ENCODE data around the gene RERG. TPM values are rescaled to one million over a fixed set of nuclear protein-coding genes. Genes with fewer than 3 reads are reported as not detected.
A peak's percentile ranks its signal among the peaks of the same experiment; 100 is the strongest.
"Not testable (repeated sequence)": the region's sequence is repeated elsewhere in the genome, so short reads cannot be mapped to it uniquely, and the experiment has no call there.

The RERG gene
- total RNA-seq, 2 experiments from 2014 or later: not detected

- no peaks in the 10 kb centered on the region for H3K4me1 Mint-ChIP-seq
Measured at GRCh38 chr12:15232959-15233358, 11.7 kb upstream of the RERG start.

DNA sequence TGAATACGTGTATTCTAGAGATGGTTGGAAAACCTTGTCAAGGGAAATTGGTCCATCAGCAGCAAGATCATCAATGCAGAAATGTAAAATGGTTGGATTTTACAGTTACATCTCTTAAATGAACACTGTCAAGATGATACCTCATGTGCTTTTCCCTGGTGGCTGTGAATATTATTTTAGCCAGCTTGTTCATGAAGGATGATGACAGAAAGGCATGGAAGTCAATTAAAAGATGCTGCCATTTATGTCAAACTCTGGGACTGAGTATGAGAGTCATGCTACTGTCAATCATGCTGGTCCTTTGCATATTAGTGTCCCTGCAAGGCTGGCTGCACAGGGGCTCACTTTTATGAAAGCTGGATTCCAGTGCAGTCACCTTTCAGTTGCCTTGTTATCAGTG, 10.3 kb upstream of the RERG start:
- H3K9me3 Mint-ChIP-seq (ENCODE audit: low read depth): no peaks in the 10 kb centered on the region
- no peak overlapping the region for H3K4me3 Mint-ChIP-seq
- H3K27ac Mint-ChIP-seq: no peak overlapping the region
- DNase-seq (no peak), ATAC-seq (no peak)
- H3K36me3 Mint-ChIP-seq: no peaks in the 10 kb centered on the region
- H3K4me1 Mint-ChIP-seq: no peaks in the 10 kb centered on the region
- peaks cover 38% of the 10 kb centered on the region for H3K27me3 Mint-ChIP-seq
- CTCF ChIA-PET: interaction anchor here (1.4 to 3.7 kb wide), 2 partner anchors 10 to 17 kb away, joined by 3 to 20 read pairs; partner anchors contain the start of gene RERG

More at GRCh38 chr12:15232959-15233358, 11.7 kb upstream of the RERG start:
- ATAC-seq (no peak), DNase-seq (no peak)
- H3K36me3 Mint-ChIP-seq: no peaks in the 10 kb centered on the region
- H3K27me3 Mint-ChIP-seq: peaks cover 37% of the 10 kb centered on the region
- H3K9me3 Mint-ChIP-seq (ENCODE audit: low read depth): no peaks in the 10 kb centered on the region
- H3K4me3 Mint-ChIP-seq: no peak overlapping the region
- H3K27ac Mint-ChIP-seq: no peak overlapping the region
- CTCF ChIA-PET: interaction anchor here (1.3 kb wide), 1 partner anchor 12 kb away, joined by 6 read pairs; the partner anchor contains the start of gene RERG

DNA sequence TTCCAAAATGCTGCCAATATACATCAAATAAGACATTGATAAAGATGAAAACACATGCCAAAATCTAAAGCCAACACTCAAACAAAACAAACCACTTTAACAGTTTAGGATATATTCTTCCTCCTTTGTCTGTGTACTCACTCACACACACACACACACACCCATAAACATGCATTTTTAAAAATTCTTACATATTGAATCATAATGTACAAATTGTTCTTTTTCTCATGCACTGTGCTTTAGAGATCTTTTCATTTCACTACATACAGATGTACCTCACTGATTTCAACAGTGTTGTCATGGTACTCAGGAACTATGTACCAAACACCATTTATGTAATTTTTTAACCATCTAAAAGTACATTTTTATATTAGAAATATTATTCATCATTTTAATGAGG, 9.5 kb upstream of the RERG start:
- Mint-ChIP-seq H3K27ac (no peak overlapping the region), H3K4me1 (peaks cover 1% of the 10 kb centered on the region), H3K4me3 (no peak overlapping the region), H3K9me3 (ENCODE audit: low read depth) (no peaks in the 10 kb centered on the region), H3K27me3 (peaks cover 37% of the 10 kb centered on the region), H3K36me3 (no peaks in the 10 kb centered on the region)
- CTCF ChIA-PET: interaction anchor here (1.4 to 3.7 kb wide), 2 partner anchors 10 to 16 kb away, joined by 3 to 20 read pairs; partner anchors contain the start of gene RERG
- ATAC-seq (no peak), DNase-seq (no peak)

- CTCF ChIA-PET: interaction anchor here (3.7 kb wide), 1 partner anchor 9 kb away, joined by 20 read pairs; the partner anchor contains the start of gene RERG
- H3K9me3 Mint-ChIP-seq (ENCODE audit: low read depth): no peaks in the 10 kb centered on the region
- no peaks in the 10 kb centered on the region for H3K36me3 Mint-ChIP-seq
- ATAC-seq (no peak), DNase-seq (no peak)
- no peak overlapping the region for H3K4me3 Mint-ChIP-seq
- peaks cover 42% of the 10 kb centered on the region for H3K27me3 Mint-ChIP-seq
- H3K4me1 Mint-ChIP-seq: peaks cover 2% of the 10 kb centered on the region
- no peak overlapping the region for H3K27ac Mint-ChIP-seq
Measured at GRCh38 chr12:15230137-15230536, 8.9 kb upstream of the RERG start.

DNA sequence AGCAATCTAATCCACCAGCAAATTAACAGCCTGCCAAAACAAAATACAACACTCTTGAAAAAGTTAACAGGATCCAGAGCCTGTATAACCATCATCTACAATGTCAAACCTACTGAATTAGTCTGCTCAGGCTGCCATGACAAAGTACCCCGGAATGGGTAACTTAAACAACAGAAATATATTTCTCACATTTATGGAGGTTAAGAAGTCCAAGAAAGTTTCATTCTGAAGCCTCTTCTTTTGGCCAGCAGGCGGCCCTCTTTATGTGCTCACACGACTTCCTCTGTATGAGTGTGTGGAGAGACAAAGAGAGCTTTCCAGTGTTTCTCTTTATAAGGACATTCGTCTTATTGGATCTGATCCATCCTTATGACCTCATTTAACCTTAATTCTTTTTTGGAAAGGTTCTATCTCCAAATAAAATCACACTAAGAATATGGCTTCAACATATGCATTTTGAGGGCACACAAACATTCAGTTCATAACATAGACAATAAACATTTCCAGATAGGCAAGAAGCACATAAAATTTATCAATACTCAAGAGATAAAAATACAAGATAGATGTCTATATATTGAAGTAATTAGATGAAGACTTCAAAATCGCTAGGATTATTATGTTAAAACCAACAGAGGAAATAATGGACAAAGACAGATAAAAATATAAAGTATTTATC, 5.9 kb upstream of the RERG start:
- no peak for DNase-seq
- Mint-ChIP-seq H3K36me3 (no peaks in the 10 kb centered on the region), H3K4me3 (no peak overlapping the region), H3K9me3 (ENCODE audit: low read depth) (no peaks in the 10 kb centered on the region), H3K27ac (no peak overlapping the region), H3K27me3 (peaks cover 57% of the 10 kb centered on the region), H3K4me1 (peaks cover 2% of the 10 kb centered on the region)
- peak; percentile 51 for ATAC-seq
- CTCF ChIA-PET: interaction anchor here (0.7 to 1.3 kb wide), 4 partner anchors 40 to 1463 kb away, joined by 3 to 5 read pairs (median 4); no protein-coding TSS in a partner anchor

GRCh38 chr12:15225863-15226218, 4.6 kb upstream of the RERG start:
- DNase-seq; ATAC-seq; H3K4me3 Mint-ChIP-seq; CTCF ChIA-PET; H3K36me3 Mint-ChIP-seq; H3K4me1 Mint-ChIP-seq; H3K27ac Mint-ChIP-seq; H3K9me3 Mint-ChIP-seq (ENCODE audit: low read depth): not testable (repeated sequence)
- H3K27me3 Mint-ChIP-seq: peaks cover 55% of the 10 kb centered on the region

DNA sequence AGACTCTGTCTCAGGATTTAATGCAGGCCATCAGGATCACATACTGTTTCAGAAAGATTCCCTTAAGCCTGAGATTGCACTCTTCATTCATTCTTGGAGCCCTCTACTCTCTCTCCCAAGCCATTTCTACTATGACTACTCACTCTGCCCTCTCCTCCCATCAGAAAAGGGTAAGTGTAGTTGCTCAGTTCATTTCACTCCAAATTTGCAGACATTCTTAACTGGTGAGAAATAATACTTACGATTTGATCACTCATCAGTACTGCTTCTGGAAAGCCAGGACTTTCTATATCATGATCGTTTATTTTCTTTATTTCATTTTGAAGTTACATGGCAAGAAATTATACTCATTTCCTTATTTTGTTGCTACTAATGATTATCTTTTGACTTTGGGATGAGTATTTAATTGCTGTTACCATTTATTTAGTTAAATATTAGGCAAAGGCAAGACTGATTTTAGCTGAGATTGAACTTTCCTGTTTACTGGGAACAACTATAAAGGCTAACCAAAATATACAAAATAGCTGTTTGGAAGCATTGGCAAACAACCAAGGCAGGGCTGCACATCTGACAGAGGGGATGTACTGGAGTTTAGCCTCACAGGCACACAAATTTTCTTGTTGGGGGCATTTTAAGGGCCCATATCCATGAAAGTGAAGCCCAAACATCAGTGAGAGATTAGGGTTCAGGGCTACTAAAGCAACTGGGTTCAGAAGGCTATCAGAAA, 4.1 kb upstream of the RERG start:
- CTCF ChIA-PET: no interaction called here
- Mint-ChIP-seq H3K36me3 (no peaks in the 10 kb centered on the region), H3K4me1 (peaks cover 9% of the 10 kb centered on the region), H3K9me3 (ENCODE audit: low read depth) (no peaks in the 10 kb centered on the region), H3K4me3 (no peak overlapping the region), H3K27me3 (peaks cover 56% of the 10 kb centered on the region), H3K27ac (no peak overlapping the region)
- DNase-seq (no peak), ATAC-seq (no peak)

DNA sequence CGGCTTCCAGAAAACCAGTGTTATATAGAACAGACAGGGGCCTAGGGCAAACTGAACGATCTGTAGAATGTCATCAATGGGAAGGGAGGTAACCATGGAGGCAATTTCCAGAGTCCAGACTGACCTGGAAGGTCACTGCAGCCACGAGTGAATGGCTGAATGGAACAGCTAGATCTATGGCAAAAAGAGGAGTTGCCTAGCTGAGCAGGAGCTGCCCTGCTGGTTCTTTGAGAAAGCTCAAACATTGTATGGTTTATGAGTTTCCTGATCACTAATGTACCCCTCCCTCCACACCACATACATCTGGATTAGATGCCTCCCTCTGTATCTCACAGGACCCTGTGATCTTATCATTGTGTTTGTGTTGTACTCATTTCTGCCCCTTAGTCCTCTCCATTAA, 1.0 kb upstream of the RERG start:
- peaks cover 58% of the 10 kb centered on the region for H3K27me3 Mint-ChIP-seq
- CTCF ChIA-PET: interaction anchor here (0.8 to 3.7 kb wide), 19 partner anchors 9 to 578 kb away, joined by 3 to 20 read pairs (median 6); partner anchors contain the start of genes C12orf60 and WBP11
- H3K4me3 Mint-ChIP-seq: no peak overlapping the region
- no peaks in the 10 kb centered on the region for H3K36me3 Mint-ChIP-seq
- peaks cover 9% of the 10 kb centered on the region for H3K4me1 Mint-ChIP-seq
- no peak for ATAC-seq
- DNase-seq: no peak
- no peaks in the 10 kb centered on the region for H3K9me3 Mint-ChIP-seq (ENCODE audit: low read depth)
- no peak overlapping the region for H3K27ac Mint-ChIP-seq

DNA sequence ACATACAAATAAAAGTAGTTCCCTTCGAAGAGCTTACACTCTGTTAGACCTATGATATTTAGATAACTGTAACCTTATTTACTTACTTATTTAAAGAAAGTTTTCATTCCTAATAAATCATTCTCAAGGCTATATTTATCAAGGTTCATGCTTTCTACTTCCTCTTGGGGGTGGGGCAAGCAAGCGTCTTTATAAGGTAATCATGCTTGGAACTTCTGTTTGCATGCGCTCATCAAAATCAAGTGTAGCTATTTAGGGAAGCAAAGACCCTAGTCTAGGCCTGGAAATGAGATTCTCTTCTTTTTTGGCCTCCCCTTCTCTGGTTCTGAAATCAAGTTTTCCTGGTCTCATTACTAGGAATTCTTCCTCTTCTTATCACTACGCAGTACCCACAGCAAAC, 766 bp downstream of the RERG start:
- no peaks in the 10 kb centered on the region for H3K9me3 Mint-ChIP-seq (ENCODE audit: low read depth)
- CTCF ChIA-PET: interaction anchor here (1.0 to 3.7 kb wide), 27 partner anchors 8 to 577 kb away, joined by 3 to 20 read pairs (median 6); partner anchors contain the start of genes C12orf60 and WBP11
- peaks cover 63% of the 10 kb centered on the region for H3K27me3 Mint-ChIP-seq

GRCh38 chr12:15218794-15219193, 2.4 kb downstream of the RERG start:
- Mint-ChIP-seq H3K4me1 (peaks cover 7% of the 10 kb centered on the region), H3K9me3 (ENCODE audit: low read depth) (no peaks in the 10 kb centered on the region), H3K36me3 (no peaks in the 10 kb centered on the region), H3K27ac (no peak overlapping the region), H3K4me3 (no peak overlapping the region), H3K27me3 (peaks cover 56% of the 10 kb centered on the region)
- CTCF ChIA-PET: interaction anchor here (0.6 kb wide), 1 partner anchor 367 kb away, joined by 3 read pairs; no protein-coding TSS in a partner anchor
- DNase-seq (no peak), ATAC-seq (no peak)

More for the DNA sequence above, 766 bp downstream of the RERG start:
- Mint-ChIP-seq H3K4me3 (no peak overlapping the region), H3K27ac (no peak overlapping the region), H3K36me3 (no peaks in the 10 kb centered on the region), H3K4me1 (peaks cover 7% of the 10 kb centered on the region)
- ATAC-seq (no peak), DNase-seq (no peak)

GRCh38 chr12:15216036-15216889, 5.0 kb downstream of the RERG start:
- H3K27me3 Mint-ChIP-seq: peaks cover 46% of the 10 kb centered on the region
- H3K27ac Mint-ChIP-seq: no peak overlapping the region
- CTCF ChIA-PET: no interaction called here
- H3K4me1 Mint-ChIP-seq: peaks cover 5% of the 10 kb centered on the region
- H3K9me3 Mint-ChIP-seq (ENCODE audit: low read depth): no peaks in the 10 kb centered on the region
- no peak for DNase-seq
- no peaks in the 10 kb centered on the region for H3K36me3 Mint-ChIP-seq
- H3K4me3 Mint-ChIP-seq: no peak overlapping the region
- ATAC-seq: no peak

GRCh38 chr12:15214851-15215601, 6.2 kb downstream of the RERG start:
- DNase-seq (no peak), ATAC-seq (no peak)
- Mint-ChIP-seq H3K4me3 (no peak overlapping the region), H3K9me3 (ENCODE audit: low read depth) (no peaks in the 10 kb centered on the region), H3K27me3 (peaks cover 39% of the 10 kb centered on the region), H3K36me3 (no peaks in the 10 kb centered on the region), H3K27ac (no peak overlapping the region), H3K4me1 (no peaks in the 10 kb centered on the region)
- CTCF ChIA-PET: interaction anchor here (1.0 kb wide), 1 partner anchor 17 kb away, joined by 3 read pairs; no protein-coding TSS in a partner anchor

Measured in activated CD8-positive, alpha-beta memory T cell treated with anti-CD3 and anti-CD28 coated beads, Interleukin-2, amount 10 ng/mL, durations not matched to agents 7 days and 5 days (primary cell).